ENCODE measurements around the gene STAMBP. TPM values are rescaled to one million over a fixed set of nuclear protein-coding genes. Genes with fewer than 3 reads are reported as not detected.

Gene STAMBP
- polyA plus RNA-seq, 1 donor (not counting 4 experiments of a cell fraction or from before 2014, with no cell fraction given): 95.4 TPM

GRCh38 chr2:73918856-73919255, 90.1 kb downstream of the STAMBP start:
- FAIRE-seq: no peak

DNA sequence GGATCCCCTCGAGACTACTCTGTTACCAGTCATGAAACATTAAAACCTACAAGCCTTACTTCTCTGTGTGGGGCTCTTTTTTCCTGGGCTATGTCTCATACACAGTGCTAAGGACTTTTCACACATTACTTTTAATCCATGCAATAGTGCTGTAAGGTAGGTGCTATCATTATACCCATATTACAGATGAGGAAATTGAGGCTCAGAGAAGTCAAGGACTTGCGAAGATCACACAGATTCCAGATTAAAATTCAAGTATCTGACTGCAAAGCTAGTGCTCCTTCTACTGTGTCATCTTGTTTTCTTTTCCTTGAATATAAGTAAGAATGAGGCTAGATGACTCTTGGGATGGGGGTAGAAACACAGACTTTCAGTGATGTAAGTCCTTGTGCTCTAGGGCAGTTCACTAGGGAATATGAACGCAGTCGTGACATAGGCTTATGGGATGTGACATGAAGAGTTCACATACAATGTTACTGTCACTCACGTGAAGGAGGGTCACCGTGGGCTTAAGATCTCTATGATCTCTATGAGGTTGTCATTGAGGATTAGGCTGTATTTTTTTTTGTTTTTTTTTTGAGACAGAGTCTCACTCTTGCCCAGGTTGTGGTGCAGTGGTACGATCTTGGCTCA, 91.0 kb downstream of the STAMBP start:
- DNase-seq (ENCODE audit: low read depth, low spot score): no peak
- Histone ChIP-seq H3K9me1 (ENCODE audit: control insufficient read depth, extremely low read depth, insufficient read depth, low read length) (no peaks in the 10 kb centered on the region), H3K36me3 (ENCODE audit: control insufficient read depth in 2 of 2, extremely low read depth in 1 of 2, insufficient read depth in 2 of 2, low read length in 2 of 2) (no peaks in the 10 kb centered on the region), H3K79me2 (ENCODE audit: control insufficient read depth, insufficient read depth, low read length) (no peaks in the 10 kb centered on the region), H2AFZ (ENCODE audit: control insufficient read depth, low read length) (no peak overlapping the region), H4K20me1 (ENCODE audit: control insufficient read depth, extremely low read depth, insufficient read depth, low read length) (no peaks in the 10 kb centered on the region), H3K9ac (ENCODE audit: control insufficient read depth, extremely low read depth, insufficient read depth, low read length) (no peak overlapping the region), H3K4me1 (ENCODE audit: control insufficient read depth, extremely low read depth, insufficient read depth, low read length) (peaks cover 4% of the 10 kb centered on the region), H3K4me3 (ENCODE audit: control insufficient read depth in 2 of 3, extremely low read depth in 1 of 3, insufficient read depth in 2 of 3, low read depth in 1 of 3, low read length in 3 of 3) (no peak overlapping the region), H3K27me3 (ENCODE audit: control insufficient read depth, extremely low read depth, insufficient read depth, low read length) (no peaks in the 10 kb centered on the region), H3K9me3 (ENCODE audit: control insufficient read depth, low read depth, low read length) (no peaks in the 10 kb centered on the region), H3K27ac (ENCODE audit: control insufficient read depth, insufficient read depth, low read length) (no peak overlapping the region), H3K4me2 (ENCODE audit: control insufficient read depth, extremely low read depth, insufficient read depth, low read depth, low read length) (no peak overlapping the region)
- dilution Hi-C loops (cut with MboI; ENCODE audit: extremely low pct_ligation_motif_present, low sequenced_read_pairs): no loop called here
- TF ChIP-seq, protein P1, sequence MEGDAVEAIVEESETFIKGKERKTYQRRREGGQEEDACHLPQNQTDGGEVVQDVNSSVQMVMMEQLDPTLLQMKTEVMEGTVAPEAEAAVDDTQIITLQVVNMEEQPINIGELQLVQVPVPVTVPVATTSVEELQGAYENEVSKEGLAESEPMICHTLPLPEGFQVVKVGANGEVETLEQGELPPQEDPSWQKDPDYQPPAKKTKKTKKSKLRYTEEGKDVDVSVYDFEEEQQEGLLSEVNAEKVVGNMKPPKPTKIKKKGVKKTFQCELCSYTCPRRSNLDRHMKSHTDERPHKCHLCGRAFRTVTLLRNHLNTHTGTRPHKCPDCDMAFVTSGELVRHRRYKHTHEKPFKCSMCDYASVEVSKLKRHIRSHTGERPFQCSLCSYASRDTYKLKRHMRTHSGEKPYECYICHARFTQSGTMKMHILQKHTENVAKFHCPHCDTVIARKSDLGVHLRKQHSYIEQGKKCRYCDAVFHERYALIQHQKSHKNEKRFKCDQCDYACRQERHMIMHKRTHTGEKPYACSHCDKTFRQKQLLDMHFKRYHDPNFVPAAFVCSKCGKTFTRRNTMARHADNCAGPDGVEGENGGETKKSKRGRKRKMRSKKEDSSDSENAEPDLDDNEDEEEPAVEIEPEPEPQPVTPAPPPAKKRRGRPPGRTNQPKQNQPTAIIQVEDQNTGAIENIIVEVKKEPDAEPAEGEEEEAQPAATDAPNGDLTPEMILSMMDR (optimal IDR thresholded peaks at IDR 0.05 in 1 of 3, IDR thresholded peaks at IDR 0.05 in 1 of 3, conservative IDR thresholded peaks at IDR 0.05 in 1 of 3; ENCODE audit: extremely low read depth in 1 of 3, insufficient read depth in 2 of 3, low read length in 3 of 3): no peak
- TF ChIP-seq EZH2 (IDR thresholded peaks at IDR 0.05; ENCODE audit: low read length): no peak
- no peak for FAIRE-seq

More at GRCh38 chr2:73918856-73919255, 90.1 kb downstream of the STAMBP start:
- dilution Hi-C loops (cut with MboI; ENCODE audit: extremely low pct_ligation_motif_present, low sequenced_read_pairs): no loop called here
- Histone ChIP-seq H3K4me2 (ENCODE audit: control insufficient read depth, extremely low read depth, insufficient read depth, low read depth, low read length) (no peak overlapping the region), H3K4me1 (ENCODE audit: control insufficient read depth, extremely low read depth, insufficient read depth, low read length) (peaks cover 4% of the 10 kb centered on the region), H3K4me3 (ENCODE audit: control insufficient read depth in 2 of 3, extremely low read depth in 1 of 3, insufficient read depth in 2 of 3, low read depth in 1 of 3, low read length in 3 of 3) (no peak overlapping the region), H3K27ac (ENCODE audit: control insufficient read depth, insufficient read depth, low read length) (no peak overlapping the region), H4K20me1 (ENCODE audit: control insufficient read depth, extremely low read depth, insufficient read depth, low read length) (no peaks in the 10 kb centered on the region), H2AFZ (ENCODE audit: control insufficient read depth, low read length) (no peak overlapping the region), H3K9me1 (ENCODE audit: control insufficient read depth, extremely low read depth, insufficient read depth, low read length) (no peaks in the 10 kb centered on the region), H3K36me3 (ENCODE audit: control insufficient read depth in 2 of 2, extremely low read depth in 1 of 2, insufficient read depth in 2 of 2, low read length in 2 of 2) (no peaks in the 10 kb centered on the region), H3K27me3 (ENCODE audit: control insufficient read depth, extremely low read depth, insufficient read depth, low read length) (no peaks in the 10 kb centered on the region), H3K9me3 (ENCODE audit: control insufficient read depth, low read depth, low read length) (no peaks in the 10 kb centered on the region), H3K79me2 (ENCODE audit: control insufficient read depth, insufficient read depth, low read length) (no peaks in the 10 kb centered on the region), H3K9ac (ENCODE audit: control insufficient read depth, extremely low read depth, insufficient read depth, low read length) (no peak overlapping the region)
- no peak for TF ChIP-seq EZH2 (IDR thresholded peaks at IDR 0.05; ENCODE audit: low read length)
- TF ChIP-seq, protein P1 (optimal IDR thresholded peaks at IDR 0.05 in 1 of 3, IDR thresholded peaks at IDR 0.05 in 1 of 3, conservative IDR thresholded peaks at IDR 0.05 in 1 of 3; ENCODE audit: extremely low read depth in 1 of 3, insufficient read depth in 2 of 3, low read length in 3 of 3): no peak
- DNase-seq (ENCODE audit: low read depth, low spot score): no peak
